Panc1 (cell line): ENCODE data around the gene PTPN1.

ENCODE experiments used
- CTCF ChIP-seq: fragments of 450-650 bp; IDR thresholded peaks from 2 replicates; pipeline ENCODE4 v1.5.1; 2017; ENCODE audit warnings: mild to moderate bottlenecking
- POLR2AphosphoS5 ChIP-seq: IDR thresholded peaks from 2 replicates; pipeline ENCODE4 v1.6.1; 2012; ENCODE audit warnings: mild to moderate bottlenecking, low read depth, low read length, moderate library complexity
- REST ChIP-seq, 2 experiments: IDR thresholded peaks; 2 replicates each; pipeline ENCODE4 v1.6.1; 2011 to 2012; ENCODE audit warnings: low read depth in 2 of 2, control low read depth in 1 of 2, low read length in 1 of 2, mild to moderate bottlenecking in 1 of 2, moderate library complexity in 1 of 2; ENCODE audit not compliant: insufficient read depth in 1 of 2
- SIN3A ChIP-seq: IDR thresholded peaks from 2 replicates; pipeline ENCODE4 v1.6.1; 2012; ENCODE audit warnings: low read depth, mild to moderate bottlenecking, low read length, moderate library complexity, borderline replicate concordance; ENCODE audit not compliant: insufficient read depth
- TCF7L2 ChIP-seq: IDR thresholded peaks from 2 replicates; pipeline ENCODE4 v1.6.1; 2011; ENCODE audit warnings: mild to moderate bottlenecking, low read depth, low read length, inconsistent platforms

GRCh38 chr20:50575865-50576720 lies 65.9 kb downstream of the PTPN1 start:
- TF ChIP-seq CTCF = peak; percentile 92
- TF ChIP-seq POLR2AphosphoS5 = 0 out of 2 replicates have a peak, but pooled peaks have one; percentile 29
- TF ChIP-seq REST (IDR thresholded peaks at IDR 0.05; ENCODE audit: insufficient read depth in 1 of 2, low read depth in 2 of 2, low read length in 1 of 2) = no peak
- TF ChIP-seq SIN3A = no peak
- no peak for TF ChIP-seq TCF7L2
